Gastroesophageal sphincter (tissue), 4 donors: ENCODE data around the gene SMYD4. TPM values are rescaled to one million over a fixed set of nuclear protein-coding genes. Genes with fewer than 3 reads are reported as not detected.

ENCODE experiments used
- ATAC-seq: fragments of 150-250 bp; one replicate; pipeline ENCODE4 v1.9.1; 2016; ENCODE audit warnings: mild to moderate bottlenecking, moderate library complexity
- H3K27ac ChIP-seq, 4 donors: fragments of 200-600 bp; sonication (generic) in 3 of 4; 1 replicate in 3 of 4; 2 replicates in 1 of 4; pipeline ENCODE4 v1.5.1; 2016 to 2019
- H3K27me3 ChIP-seq: fragments of 200-600 bp; sonication (generic); one replicate; pipeline ENCODE4 v1.5.1; 2019
- H3K36me3 ChIP-seq, 2 donors: fragments of 200-600 bp; sonication (generic); one replicate each; pipeline ENCODE4 v1.5.1; 2019; ENCODE audit warnings: control low read depth in 1 of 2
- H3K4me1 ChIP-seq, 3 donors: fragments of 200-600 bp; sonication (generic); 1 replicate in 2 of 3; 2 replicates in 1 of 3; pipeline ENCODE4 v1.5.1; 2016 to 2019; ENCODE audit warnings: control low read depth in 2 of 3
- H3K4me3 ChIP-seq, 2 donors: fragments of 200-600 bp; sonication (generic); one replicate each; pipeline ENCODE4 v1.5.1; 2019; ENCODE audit warnings: mild to moderate bottlenecking in 1 of 2, moderate library complexity in 1 of 2
- H3K9me3 ChIP-seq, 3 donors: fragments of 200-600 bp; sonication (generic); one replicate each; pipeline ENCODE4 v1.5.1; 2017 to 2019; ENCODE audit warnings: control low read depth in 2 of 3
- EP300 ChIP-seq: sonication (generic); formaldehyde crosslinking; IDR thresholded peaks from one replicate; pipeline ENCODE4 v1.6.1; 2017; ENCODE audit warnings: antibody characterized with exemption, mild to moderate bottlenecking
- POLR2A ChIP-seq, 2 donors: fragments of 450-650 bp; IDR thresholded peaks; one replicate each; pipeline ENCODE4 v1.6.1; 2017; ENCODE audit warnings: antibody characterized with exemption in 2 of 2, mild to moderate bottlenecking in 2 of 2, moderate library complexity in 1 of 2
- POLR2AphosphoS5 ChIP-seq: sonication (generic); formaldehyde crosslinking; IDR thresholded peaks from one replicate; pipeline ENCODE4 v1.6.1; 2017; ENCODE audit warnings: antibody characterized with exemption
- whole genome bisulfite sequencing, 2 donors: methylation state at CpG; one replicate each; pipeline ENCODE4 v1.1.5; 2018; ENCODE audit warnings: low coverage in 1 of 2; 5-methylcytosine and 5-hydroxymethylcytosine counted together
- total RNA-seq, 4 donors: library from RNA; depleted of rRNA; stranded (reverse); fragments of >200 nt; gene quantifications; one replicate each; pipeline ENCODE4 v1.1.0, GENCODE V29; 2016
- TF ChIP-seq, protein P1 (sequence below), 4 experiments: fragments of 200-600 bp in 2 of 4; fragments of 450-650 bp in 2 of 4; sonication (generic) in 1 of 4; IDR thresholded peaks; one replicate each; pipeline ENCODE4 v1.5.1; 2017 to 2019; ENCODE audit warnings: antibody characterized with exemption in 4 of 4, mild to moderate bottlenecking in 2 of 4, moderate library complexity in 2 of 4

Gene SMYD4
- total RNA-seq, 4 donors from 2014 or later, result 8.1 to 14.0 (median 11.0) TPM

DNA sequence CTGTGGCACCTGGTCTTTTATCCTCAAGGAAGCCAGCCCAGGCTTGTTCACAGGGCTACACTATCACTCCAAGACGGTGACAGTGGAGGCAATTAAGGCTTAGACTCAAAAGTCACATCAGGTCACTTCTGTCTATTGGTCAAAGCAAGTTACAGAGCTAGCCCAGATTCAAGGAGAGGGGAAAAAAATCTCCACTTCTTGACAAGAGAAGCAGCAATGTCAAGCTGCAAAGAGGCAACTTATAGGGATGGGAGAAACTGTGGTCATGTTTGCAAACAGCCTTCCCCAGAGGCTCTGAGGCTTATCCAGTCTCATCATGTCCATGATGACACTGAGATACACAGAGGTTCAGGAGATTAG, 36.3 kb downstream of the SMYD4 start:
- TF ChIP-seq EP300 (no peak), POLR2A (IDR thresholded peaks at IDR 0.05) (no peak), POLR2AphosphoS5 (no peak)
- TF ChIP-seq, protein P1, sequence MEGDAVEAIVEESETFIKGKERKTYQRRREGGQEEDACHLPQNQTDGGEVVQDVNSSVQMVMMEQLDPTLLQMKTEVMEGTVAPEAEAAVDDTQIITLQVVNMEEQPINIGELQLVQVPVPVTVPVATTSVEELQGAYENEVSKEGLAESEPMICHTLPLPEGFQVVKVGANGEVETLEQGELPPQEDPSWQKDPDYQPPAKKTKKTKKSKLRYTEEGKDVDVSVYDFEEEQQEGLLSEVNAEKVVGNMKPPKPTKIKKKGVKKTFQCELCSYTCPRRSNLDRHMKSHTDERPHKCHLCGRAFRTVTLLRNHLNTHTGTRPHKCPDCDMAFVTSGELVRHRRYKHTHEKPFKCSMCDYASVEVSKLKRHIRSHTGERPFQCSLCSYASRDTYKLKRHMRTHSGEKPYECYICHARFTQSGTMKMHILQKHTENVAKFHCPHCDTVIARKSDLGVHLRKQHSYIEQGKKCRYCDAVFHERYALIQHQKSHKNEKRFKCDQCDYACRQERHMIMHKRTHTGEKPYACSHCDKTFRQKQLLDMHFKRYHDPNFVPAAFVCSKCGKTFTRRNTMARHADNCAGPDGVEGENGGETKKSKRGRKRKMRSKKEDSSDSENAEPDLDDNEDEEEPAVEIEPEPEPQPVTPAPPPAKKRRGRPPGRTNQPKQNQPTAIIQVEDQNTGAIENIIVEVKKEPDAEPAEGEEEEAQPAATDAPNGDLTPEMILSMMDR (IDR thresholded peaks at IDR 0.05), result no peak
- H3K4me1 ChIP-seq, result peaks cover 0 to 22% (median 7%) of the 10 kb centered on the region in 3 donors
- no peak for ATAC-seq
- 64 to 83% methylated on average over 1 of the region's 1 CpG for WGBS, 2 donors
- no peaks in the 10 kb centered on the region for H3K27me3 ChIP-seq
- H3K36me3 ChIP-seq, result peaks cover 0 to 12% of the 10 kb centered on the region in 2 donors
- H3K9me3 ChIP-seq, result no peaks in the 10 kb centered on the region
- H3K4me3 ChIP-seq, result no peak overlapping the region
- no peak overlapping the region for H3K27ac ChIP-seq

DNA sequence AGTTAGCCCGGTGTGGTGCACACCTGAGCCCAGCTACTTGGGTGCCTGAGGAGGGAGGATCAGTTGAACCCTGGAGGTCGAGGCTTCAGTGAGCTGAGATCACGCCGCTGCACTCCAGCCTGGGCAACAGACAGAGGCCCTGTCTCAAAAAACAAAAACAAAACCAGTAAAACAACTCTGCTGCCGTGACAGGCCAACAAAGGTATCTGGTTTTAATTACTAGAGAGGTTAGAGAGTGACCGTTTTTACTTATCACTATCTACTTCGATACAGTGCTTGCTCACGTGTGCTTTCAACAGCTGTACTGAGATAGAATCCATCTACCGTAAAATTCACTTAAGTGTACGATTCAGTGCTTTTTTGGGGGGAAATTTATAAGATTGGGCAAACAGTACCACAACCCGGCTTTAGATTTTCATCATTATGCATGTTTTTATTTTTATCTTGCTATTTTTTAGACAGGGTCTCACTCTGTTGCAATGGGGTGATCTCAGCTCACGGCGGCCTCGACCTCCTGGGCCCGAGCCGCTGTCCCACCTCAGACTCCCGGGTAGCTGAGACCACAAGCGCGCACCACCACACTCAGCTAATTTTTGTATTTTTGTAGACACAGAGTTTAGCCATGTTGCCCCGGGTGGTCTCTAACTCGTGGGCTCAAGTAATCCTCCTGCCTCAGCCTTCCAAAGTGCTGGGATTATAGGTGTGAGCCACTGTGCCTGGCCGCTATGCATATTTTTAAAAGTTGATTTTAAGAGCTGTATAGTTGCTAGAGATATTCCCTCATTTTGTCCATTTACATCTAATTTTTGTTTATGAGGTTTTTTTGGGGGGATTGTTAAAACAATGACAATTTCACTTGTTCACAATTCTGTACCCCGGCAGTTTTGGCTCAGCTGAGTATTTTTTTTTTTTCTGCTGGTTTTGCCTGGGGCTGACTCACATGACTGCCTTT, 36.9 kb downstream of the SMYD4 start:
- H3K27ac ChIP-seq, result no peak overlapping the region

DNA sequence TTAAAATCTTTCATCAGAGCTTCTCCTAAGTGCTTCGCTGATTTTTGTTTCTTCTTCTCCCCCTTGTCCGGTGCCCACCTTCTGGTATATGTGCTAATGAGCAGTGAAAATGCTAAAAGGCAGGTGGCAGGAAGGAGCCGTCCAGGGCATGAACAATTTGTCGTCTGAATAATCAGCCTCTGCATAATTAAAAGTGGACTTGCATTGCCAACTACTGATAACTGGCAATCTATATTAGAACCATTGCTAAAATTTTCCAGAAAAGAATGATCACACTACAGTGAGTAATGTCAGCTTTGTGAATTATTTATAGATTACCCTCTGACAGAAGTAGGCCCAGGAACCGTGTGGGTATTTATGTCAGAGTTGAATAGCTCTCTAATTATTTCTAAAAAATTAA, 39.8 kb downstream of the SMYD4 start:
- Histone ChIP-seq H3K4me1 (peaks cover 0 to 18% (median 4%) of the 10 kb centered on the region in 3 donors), H3K36me3 (peaks cover 0 to 23% of the 10 kb centered on the region in 2 donors), H3K9me3 (no peaks in the 10 kb centered on the region), H3K27ac (no peak overlapping the region), H3K27me3 (no peaks in the 10 kb centered on the region), H3K4me3 (no peak overlapping the region)
- 49 to 50% methylated on average over 3 to 5 of the region's 5 CpGs for WGBS, 2 donors
- TF ChIP-seq POLR2A (IDR thresholded peaks at IDR 0.05) (no peak), POLR2AphosphoS5 (no peak), EP300 (no peak)
- TF ChIP-seq, protein P1 (IDR thresholded peaks at IDR 0.05), result no peak
- ATAC-seq, result no peak

More for the DNA sequence above, 36.9 kb downstream of the SMYD4 start:
- no peak overlapping the region for H3K4me3 ChIP-seq
- H3K36me3 ChIP-seq, result peaks cover 0 to 12% of the 10 kb centered on the region in 2 donors
- no peaks in the 10 kb centered on the region for H3K9me3 ChIP-seq
- no peak for ATAC-seq
- H3K4me1 ChIP-seq, result peaks cover 0 to 23% (median 7%) of the 10 kb centered on the region in 3 donors
- whole genome bisulfite sequencing, 2 donors, result 78 to 83% methylated on average over 13 to 22 of the region's 23 CpGs
- no peaks in the 10 kb centered on the region for H3K27me3 ChIP-seq
- TF ChIP-seq, protein P1 (IDR thresholded peaks at IDR 0.05), result no peak
- TF ChIP-seq POLR2AphosphoS5 (no peak), POLR2A (IDR thresholded peaks at IDR 0.05) (no peak)

DNA sequence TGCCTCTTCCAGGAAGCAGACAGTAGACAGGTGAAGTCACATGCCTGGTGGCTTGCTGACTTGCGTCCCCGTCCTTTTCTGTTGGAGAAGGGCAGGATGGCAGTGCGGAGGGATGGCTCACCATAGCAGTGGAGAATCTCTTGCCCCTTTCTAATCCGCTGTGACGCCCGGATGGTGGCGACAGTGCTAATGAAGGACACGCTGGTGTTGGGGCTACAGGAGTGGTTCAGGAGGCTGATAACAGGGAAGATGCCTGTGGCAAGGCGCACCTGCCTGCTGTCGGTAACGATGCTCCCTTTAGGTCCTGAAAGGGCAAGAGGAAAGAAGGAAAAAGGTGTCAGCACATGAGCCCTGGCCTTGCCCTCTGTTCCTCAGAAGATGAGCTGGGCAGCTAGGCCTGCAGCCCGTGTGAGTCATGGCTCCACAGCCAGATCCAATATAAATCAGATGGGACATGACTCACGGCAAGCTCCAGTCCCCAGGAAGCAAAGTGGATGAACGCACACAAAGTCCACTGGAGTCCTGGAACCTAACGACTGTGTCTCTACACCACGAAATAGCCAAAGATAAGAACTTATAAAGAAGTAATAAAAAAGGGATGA, 42.3 kb downstream of the SMYD4 start:
- peaks cover 0 to 28% of the 10 kb centered on the region in 2 donors for H3K36me3 ChIP-seq
- WGBS, 2 donors, result 21 to 81% methylated on average over 4 to 8 of the region's 16 CpGs
- no peaks in the 10 kb centered on the region for H3K27me3 ChIP-seq
- H3K27ac ChIP-seq, result peak overlapping the region; percentile 16 to 89 (median 74)
- H3K4me1 ChIP-seq, result peaks cover 0 to 39% (median 12%) of the 10 kb centered on the region in 3 donors
- H3K4me3 ChIP-seq, result no peak overlapping the region
- no peaks in the 10 kb centered on the region for H3K9me3 ChIP-seq
- ATAC-seq, result peak; percentile 61
- TF ChIP-seq POLR2AphosphoS5, result peak; percentile 79
- TF ChIP-seq, protein P1 (IDR thresholded peaks at IDR 0.05), result no peak
- no peak for TF ChIP-seq EP300
- TF ChIP-seq POLR2A (IDR thresholded peaks at IDR 0.05), result no peak
